Activated naive CD4-positive, alpha-beta T cell treated with Interleukin-2 at 50 U/mL for 16 hours (primary cell): ENCODE results near the gene PHC3.

ENCODE experiments used
- DNase-seq: peaks from one replicate; pipeline ENCODE4 v3.0.0-alpha.2; 2020

PHC3 gene

GRCh38 chr3:170180079-170180907 lies 1.2 kb downstream of the PHC3 start:
- peak; percentile 9 for DNase-seq

- no peak for DNase-seq
Measured at GRCh38 chr3:170179432-170179831, 2.1 kb downstream of the PHC3 start.

- DNase-seq = peak; percentile 41
Measured at GRCh38 chr3:170178651-170179050, 2.9 kb downstream of the PHC3 start.

GRCh38 chr3:170171563-170171962 lies 10.0 kb downstream of the PHC3 start:
- DNase-seq = no peak

GRCh38 chr3:170164717-170165116 lies 16.8 kb downstream of the PHC3 start:
- no peak for DNase-seq

- no peak for DNase-seq
Measured at GRCh38 chr3:170163956-170164645, 17.4 kb downstream of the PHC3 start.

- DNase-seq = no peak
Measured at GRCh38 chr3:170162630-170163029, 18.9 kb downstream of the PHC3 start.

GRCh38 chr3:170162052-170162451 lies 19.5 kb downstream of the PHC3 start:
- no peak for DNase-seq

GRCh38 chr3:170159933-170160332 lies 21.6 kb downstream of the PHC3 start:
- no peak for DNase-seq

GRCh38 chr3:170159459-170159858 lies 22.1 kb downstream of the PHC3 start:
- DNase-seq = no peak

GRCh38 chr3:170155604-170156003 lies 25.9 kb downstream of the PHC3 start:
- no peak for DNase-seq

- DNase-seq = no peak
Measured at GRCh38 chr3:170154569-170155143, 26.9 kb downstream of the PHC3 start.

GRCh38 chr3:170154084-170154483 lies 27.4 kb downstream of the PHC3 start:
- no peak for DNase-seq

- DNase-seq = no peak
Measured at GRCh38 chr3:170151536-170151935, 30.0 kb downstream of the PHC3 start.

- DNase-seq = no peak
Measured at GRCh38 chr3:170149016-170149415, 32.5 kb downstream of the PHC3 start.

- no peak for DNase-seq
Measured at GRCh38 chr3:170145278-170145677, 36.3 kb downstream of the PHC3 start.

- DNase-seq = no peak
Measured at GRCh38 chr3:170144437-170144843, 37.1 kb downstream of the PHC3 start.

- DNase-seq = no peak
Measured at GRCh38 chr3:170142373-170142772, 39.2 kb downstream of the PHC3 start.

GRCh38 chr3:170137986-170138385 lies 43.5 kb downstream of the PHC3 start:
- DNase-seq = no peak

- no peak for DNase-seq
Measured at GRCh38 chr3:170132335-170132734, 49.2 kb downstream of the PHC3 start.

GRCh38 chr3:170130532-170130931 lies 51.0 kb downstream of the PHC3 start:
- DNase-seq = no peak

GRCh38 chr3:170128977-170129431 lies 52.5 kb downstream of the PHC3 start:
- no peak for DNase-seq

GRCh38 chr3:170128259-170128976 lies 53.1 kb downstream of the PHC3 start:
- no peak for DNase-seq
